ENCODE measurements around the gene C19orf53.
"Not testable (repeated sequence)": the region's sequence is repeated elsewhere in the genome, so short reads cannot be mapped to it uniquely, and the experiment has no call there.

Gene C19orf53

GRCh38 chr19:13764101-13764807, 10.0 kb upstream of the C19orf53 start, which contains the start of gene MRI1:
TSS of gene MRI1 (plus strand) at chr19:13764522. CDS start at chr19:13764589, 67 bp downstream.
- DNase-seq: peak; percentile 70

DNA sequence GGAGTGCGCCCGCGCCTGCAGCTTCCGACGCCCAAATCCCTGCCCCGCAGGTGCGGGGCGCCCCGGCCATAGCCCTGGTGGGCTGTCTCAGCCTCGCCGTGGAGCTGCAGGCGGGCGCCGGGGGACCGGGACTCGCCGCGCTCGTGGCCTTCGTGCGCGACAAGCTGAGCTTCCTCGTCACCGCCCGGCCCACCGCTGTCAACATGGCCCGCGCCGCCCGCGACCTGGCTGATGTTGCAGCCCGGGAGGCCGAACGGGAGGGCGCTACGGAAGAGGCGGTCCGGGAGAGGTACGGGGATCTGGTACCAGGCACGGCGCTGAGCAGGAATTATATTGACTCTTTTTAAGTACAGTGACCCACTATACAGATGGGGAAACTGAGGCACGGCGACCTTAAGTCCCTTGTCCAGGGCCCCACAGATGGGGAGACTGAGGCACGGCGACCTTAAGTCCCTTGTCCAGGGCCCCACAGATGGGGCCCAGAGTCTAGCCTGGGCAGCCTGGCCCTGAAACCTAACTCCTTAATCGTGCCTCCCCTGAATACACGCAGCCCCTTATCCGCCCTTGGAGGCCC, 9.3 kb upstream of the C19orf53 start:
- peak; percentile 62 for DNase-seq

DNA sequence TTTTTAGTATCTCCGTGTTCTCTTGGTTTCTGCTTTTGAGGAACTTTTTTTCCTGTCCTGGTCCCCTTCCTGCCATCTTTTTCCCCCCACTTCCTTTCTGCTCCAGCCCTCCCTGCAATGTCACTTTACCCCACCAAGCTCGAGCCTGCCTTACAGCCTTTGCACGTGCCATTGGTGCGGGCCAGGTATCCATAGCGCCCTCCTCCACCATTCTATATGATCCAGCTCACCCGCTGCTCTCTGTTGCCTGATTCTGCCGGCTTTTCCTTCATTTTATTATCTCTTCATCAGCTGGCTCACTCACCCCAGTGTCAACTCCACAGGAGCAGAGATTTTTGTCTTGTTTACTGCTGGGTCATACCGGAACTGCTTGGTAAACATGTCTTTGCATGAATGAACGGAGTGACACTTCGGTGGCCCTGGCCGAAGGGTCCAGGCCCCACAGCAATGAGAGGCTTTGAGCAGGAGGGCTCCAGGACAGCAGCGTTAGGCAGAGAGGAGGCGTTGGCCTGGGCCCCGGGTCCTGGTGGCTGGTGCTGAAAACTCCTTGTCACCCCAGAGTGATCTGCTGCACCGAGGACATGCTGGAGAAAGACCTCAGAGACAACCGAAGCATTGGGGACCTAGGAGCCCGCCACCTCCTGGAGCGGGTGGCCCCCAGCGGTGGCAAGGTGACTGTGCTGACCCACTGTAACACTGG, 8.7 kb upstream of the C19orf53 start:
- no peak for DNase-seq

DNA sequence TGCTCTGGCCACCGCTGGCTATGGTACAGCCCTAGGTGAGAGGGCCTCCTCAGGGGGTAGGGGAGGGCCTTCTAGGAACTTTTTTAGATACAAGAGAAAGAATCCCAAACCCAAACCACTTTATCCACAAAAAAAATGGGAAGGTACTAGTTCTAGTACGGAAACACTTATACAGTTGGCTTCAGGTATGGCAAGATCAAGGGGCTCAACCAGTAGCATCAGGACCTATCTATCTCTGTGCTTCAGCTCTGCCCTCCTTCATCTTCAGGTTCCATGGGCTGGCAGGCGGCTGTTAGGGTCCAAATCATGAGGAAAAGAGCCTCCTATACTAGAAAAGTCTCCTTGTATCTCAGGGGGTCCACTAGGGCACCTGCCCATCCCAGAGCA, 8.2 kb upstream of the C19orf53 start:
- no peak for DNase-seq

DNA sequence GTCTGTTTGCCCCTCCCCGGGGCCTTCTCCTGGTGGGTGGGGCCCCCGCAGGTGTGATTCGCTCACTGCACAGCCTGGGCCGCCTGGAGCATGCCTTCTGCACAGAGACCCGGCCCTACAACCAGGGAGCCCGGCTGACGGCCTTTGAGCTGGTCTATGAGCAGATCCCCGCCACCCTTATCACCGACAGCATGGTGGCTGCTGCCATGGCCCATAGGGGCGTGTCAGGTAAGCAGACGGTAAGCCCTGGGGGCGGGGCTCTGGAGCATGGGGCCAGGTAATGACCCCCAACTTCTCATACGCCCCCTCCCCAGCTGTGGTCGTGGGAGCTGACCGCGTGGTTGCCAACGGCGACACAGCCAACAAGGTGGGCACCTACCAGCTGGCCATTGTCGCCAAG, 5.7 kb upstream of the C19orf53 start:
- DNase-seq: no peak

GRCh38 chr19:13770013-13770635, 4.1 kb upstream of the C19orf53 start:
- no peak for DNase-seq

DNA sequence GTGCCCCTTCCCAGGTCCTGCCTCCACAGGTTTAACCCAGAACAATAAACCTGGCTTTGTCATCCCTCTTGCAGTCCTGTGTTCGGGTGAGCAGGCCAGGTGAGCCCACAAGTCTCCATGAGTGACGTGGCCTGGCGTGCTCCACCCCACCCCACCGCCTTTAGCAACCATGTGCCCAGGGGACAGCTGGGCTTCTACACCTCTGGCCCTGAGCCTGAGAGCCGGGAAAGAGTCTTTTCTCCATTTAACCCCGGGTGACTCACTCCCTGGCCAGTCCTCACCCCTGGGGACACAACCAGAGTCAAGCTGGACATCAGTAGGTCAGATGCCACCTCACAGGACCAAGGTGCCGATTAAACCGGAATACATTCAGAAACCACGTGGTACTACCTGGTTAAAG, 4.1 kb downstream of the C19orf53 start:
- no peak for DNase-seq

- no peak for DNase-seq
Measured at GRCh38 chr19:13778847-13779246, 4.6 kb downstream of the C19orf53 start.

DNA sequence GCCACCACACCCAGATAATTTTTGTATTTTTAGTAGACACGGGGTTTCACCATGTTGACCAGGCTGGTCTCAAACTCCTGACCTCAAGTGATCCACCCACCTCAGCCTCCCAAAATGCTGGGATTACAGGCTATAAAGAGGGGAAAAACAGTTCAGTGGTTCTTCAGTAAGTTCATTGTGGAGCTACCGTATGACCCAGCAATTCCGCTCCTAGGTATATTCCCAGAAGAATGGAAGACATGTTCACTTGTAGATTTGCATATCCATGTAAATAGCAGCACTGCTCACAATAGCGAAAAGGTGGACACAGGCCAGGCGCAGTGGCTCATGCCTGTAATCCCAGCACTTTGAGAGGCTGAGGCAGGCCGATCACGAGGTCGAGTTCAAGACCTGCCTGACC, 5.5 kb downstream of the C19orf53 start:
- not testable (repeated sequence) for DNase-seq

GRCh38 chr19:13781547-13781946, 7.3 kb downstream of the C19orf53 start:
- peak; percentile 32 for DNase-seq

- DNase-seq: no peak
Measured at GRCh38 chr19:13782537-13782936, 8.3 kb downstream of the C19orf53 start.

DNA sequence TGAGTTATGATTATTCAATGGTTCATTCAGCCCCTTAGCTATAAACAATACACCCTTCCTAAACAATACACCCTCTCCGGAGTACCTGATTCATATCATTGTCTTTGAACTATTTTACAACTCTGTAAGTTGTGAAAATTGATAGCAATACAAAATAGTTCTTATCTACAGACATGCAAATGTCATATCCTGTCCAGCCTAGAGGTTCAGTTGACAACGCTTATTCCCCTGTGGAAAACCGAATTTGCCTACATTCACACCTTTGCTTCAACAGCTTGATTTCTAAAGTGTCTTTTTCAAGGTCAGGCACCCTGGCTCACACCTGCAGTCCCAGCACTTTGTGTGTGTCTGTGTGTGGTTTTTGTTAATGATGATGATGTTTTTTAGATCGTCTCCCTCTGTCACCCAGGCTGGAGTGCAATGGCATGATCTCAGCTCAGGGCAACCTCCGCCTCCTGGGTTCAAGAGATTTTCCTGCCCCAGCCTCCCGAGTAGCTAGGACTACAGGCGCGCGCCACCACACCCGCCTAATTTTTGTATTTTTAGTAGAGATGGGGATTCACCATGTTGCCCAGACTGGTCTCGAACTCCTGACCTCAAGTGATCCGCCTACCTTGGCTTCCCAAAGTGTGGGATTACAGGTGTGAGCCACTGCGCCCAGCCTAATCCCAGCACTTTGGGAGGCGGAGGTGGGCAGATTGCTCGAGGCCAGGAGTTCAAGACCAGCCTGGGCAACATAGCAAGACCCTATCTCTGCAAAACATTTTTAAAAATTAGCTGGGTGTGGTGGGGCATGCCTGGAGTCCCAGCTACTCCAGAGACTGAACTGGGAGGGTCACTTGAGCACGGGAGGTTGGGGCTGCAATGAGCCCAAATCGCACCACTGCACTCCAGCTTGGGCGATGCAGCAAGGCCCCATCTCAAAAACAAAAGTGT, 9.6 kb downstream of the C19orf53 start:
- DNase-seq: no peak

DNA sequence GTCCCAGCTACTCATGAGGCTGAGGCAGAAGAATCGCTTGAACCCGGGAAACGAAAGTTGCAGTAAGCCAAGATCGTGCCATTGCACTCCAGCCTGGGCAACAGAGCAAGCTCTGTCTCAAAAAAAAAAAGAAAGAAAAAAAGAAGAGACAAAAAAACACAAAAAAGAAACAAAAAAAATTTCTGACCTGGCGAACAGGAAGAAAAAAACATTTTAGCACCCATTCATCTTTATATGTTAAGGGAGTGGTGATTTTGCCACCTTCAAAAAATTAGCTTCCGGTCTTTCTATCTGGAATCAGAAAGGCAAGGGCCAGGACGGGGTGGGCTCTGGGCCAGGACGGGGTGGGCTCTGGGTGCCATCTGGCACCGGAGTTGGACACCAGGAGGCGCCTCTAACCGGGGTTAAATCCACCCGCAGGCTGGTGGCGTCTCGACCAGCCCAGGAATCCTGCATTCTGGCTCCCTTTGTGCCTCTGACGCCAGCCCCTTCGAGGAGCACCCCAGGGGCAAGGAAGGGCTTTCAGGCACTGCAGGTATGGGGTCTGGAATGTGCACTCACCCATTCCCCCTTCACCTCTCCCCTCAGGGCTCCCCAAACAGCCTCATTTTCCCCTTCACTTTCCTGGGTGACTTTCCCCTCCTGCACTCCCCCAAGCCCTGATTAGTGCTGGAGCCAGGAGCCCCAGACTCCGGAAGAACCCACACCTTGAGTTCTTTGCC, 10.6 kb downstream of the C19orf53 start:
- peak; percentile 77 for DNase-seq

- DNase-seq: peak; percentile 15
Measured at GRCh38 chr19:13788991-13789390, 14.7 kb downstream of the C19orf53 start.

GRCh38 chr19:13790354-13790753, 16.1 kb downstream of the C19orf53 start:
- DNase-seq: no peak

DNA sequence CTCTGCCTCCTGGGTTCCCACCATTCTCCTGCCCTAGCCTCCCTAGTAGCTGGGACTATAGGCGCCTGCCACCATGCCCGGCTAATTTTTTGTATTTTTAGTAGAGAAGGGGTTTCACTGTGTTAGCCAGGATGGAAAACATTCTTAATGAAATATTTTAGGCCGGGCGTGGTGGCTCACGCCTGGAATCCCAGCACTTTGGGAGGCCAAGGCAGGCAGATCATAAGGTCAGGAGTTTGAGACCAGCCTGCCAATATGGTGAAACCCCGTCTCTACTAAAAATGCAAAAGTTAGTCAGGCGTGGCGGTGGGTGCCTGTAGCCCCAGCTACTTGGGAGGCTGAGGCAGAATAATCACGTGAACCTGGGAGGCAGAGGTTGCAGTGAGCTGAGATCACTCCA, 19.1 kb downstream of the C19orf53 start:
- DNase-seq: not testable (repeated sequence)

- no peak for DNase-seq
Measured at GRCh38 chr19:13794398-13794756, 20.1 kb downstream of the C19orf53 start.

DNA sequence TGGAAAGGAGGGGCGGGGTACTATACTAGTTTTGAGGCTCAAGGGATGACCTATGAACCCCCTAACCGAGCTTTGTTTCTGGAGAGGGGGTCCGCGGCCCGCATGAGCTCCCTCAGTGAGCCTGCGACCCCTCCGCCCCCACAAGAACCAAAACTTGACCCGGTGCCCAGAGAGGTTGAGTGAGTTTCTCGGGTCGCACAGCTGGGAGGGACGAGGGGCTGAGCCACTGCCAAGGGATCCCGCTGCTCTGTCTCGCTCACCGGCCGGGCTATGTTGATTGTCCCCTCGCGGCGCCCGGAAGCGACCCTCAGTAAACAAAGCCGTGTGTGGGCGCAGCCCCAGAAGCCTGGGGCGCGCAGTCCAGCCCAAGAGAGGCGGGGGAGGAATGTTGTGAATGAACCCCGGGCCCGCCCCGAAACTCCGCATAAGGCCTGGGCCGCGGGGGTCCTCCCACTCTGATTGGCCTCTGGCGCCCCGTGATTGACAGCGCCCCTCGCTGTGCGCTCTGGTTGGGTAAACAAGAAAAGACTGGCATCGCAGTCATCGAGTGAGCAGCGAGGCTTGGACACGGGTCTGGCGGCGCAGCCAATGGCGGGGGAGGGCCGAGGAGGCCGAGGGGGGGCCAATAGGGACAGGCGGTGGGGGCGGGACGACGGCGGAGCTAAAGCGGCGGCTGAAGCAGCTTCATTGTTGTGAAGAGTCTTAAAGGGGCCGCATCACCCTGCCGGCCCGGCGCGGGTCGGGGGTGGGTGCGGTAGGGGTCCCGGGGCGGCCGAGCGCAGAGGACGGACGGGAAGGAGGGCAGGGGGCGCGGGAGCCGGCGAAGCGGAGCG, 20.7 kb downstream of the C19orf53 start, which contains the start of gene ZSWIM4:
TSS of gene ZSWIM4 (plus strand) at position 687 of the 833 bp plus-strand sequence. CDS start 206 bp downstream, outside the sequence.
- peak; percentile 97 for DNase-seq

DNA sequence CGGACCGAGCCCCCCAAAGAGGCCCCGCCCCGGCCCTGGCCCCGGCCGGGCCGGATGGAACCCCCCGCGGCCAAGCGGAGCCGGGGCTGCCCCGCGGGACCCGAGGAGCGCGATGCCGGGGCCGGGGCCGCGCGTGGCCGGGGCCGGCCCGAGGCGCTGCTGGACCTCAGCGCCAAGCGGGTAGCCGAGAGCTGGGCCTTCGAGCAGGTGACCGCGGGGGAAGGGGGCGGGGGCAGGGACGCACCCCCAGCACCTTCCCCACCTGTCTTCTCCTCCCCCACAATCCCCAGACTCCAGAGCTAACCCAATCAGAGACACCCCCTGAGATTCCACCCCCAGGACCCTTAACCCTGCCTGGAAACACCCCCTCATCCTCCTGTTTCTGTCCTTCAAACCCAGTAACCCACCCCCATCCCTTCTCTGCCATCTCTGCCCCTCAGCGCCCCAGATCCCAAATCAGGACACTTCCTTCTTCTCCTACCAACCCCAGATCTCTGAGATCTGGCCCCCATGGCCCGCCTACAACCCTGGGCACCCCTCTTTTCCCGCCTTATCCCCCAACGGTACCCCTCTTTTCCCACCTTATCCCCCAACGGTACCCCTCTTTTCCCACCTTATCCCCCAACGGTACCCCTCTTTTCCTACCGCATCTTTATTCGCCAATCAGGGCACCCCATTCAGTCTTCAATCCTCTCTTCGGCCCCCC, 21.5 kb downstream of the C19orf53 start:
- DNase-seq: no peak

All from activated CD4-positive, alpha-beta T cell treated with anti-CD3 and anti-CD28 coated beads for 48 hours (primary cell).